Activated effector memory CD4-positive, alpha-beta T cell treated with anti-CD3 and anti-CD28 coated beads, Interleukin-2, amount 50 U/mL, for 16 hours (primary cell): Measurements from ENCODE around the gene SLC32A1.

Experiments used
- DNase-seq: peaks from one replicate; pipeline ENCODE4 v3.0.0-alpha.2; 2020

Gene SLC32A1, protein sequence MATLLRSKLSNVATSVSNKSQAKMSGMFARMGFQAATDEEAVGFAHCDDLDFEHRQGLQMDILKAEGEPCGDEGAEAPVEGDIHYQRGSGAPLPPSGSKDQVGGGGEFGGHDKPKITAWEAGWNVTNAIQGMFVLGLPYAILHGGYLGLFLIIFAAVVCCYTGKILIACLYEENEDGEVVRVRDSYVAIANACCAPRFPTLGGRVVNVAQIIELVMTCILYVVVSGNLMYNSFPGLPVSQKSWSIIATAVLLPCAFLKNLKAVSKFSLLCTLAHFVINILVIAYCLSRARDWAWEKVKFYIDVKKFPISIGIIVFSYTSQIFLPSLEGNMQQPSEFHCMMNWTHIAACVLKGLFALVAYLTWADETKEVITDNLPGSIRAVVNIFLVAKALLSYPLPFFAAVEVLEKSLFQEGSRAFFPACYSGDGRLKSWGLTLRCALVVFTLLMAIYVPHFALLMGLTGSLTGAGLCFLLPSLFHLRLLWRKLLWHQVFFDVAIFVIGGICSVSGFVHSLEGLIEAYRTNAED

DNA sequence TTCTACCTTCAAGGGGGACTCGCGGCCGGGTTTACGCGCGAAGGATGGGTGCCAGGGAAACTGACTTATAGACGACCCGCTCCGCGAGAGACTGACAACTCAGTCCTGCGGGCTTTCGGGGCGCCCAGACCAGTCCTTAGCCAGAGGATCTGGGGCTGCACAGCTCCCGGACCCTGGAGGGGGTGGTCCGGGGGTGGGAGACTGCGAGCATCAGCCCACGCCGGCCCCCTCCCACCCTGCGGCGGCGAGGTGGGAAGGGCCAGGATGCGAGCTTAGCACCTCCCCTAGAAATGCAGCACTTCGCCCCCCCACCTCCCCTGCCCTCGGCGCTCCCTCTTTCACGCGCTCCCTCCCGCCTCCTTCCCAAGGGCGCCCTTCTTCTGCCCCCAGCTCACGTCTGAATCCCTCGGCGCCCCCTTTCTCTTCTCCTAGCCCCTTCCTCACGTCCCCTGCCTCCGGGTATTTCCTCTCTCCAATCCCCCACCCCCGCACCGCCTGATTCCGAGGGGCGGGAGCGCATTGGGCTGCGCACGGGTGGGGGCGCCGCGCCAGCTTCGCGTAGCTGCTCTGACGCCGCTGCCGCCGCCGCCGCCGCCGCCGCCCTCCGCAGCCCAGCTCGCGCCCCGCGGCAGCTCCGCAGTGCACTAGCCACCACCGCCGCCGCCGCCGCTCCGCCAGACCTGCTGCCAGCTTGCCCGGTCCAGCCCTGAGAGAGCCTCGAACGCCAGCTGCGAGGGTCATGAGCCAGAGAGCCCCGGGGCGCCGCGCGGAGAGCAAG, at the start of gene SLC32A1:
SLC32A1 (plus strand) TSS at position 639 of the 778 bp plus-strand sequence. CDS start 239 bp downstream, outside the sequence.
- no peak for DNase-seq

DNA sequence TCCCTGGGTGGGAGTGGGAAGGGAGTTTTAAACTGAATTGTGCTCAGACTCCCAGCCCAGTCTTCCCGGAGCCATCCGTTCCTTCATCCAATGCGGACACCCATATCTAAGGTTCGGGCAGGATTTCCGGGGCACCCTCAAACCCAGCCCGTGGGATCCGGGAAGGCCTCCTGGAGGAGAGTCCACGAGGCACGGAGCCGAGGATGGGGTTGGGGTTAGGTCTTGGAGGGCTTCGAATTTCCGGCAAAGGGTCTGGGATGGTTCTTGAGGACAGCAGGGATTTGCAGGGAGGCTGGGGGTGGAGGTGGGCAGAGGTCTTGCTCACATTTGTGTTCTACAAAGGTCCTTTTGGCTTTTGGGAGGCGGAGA, 49.5 kb upstream of the SLC32A1 start:
- no peak for DNase-seq

DNA sequence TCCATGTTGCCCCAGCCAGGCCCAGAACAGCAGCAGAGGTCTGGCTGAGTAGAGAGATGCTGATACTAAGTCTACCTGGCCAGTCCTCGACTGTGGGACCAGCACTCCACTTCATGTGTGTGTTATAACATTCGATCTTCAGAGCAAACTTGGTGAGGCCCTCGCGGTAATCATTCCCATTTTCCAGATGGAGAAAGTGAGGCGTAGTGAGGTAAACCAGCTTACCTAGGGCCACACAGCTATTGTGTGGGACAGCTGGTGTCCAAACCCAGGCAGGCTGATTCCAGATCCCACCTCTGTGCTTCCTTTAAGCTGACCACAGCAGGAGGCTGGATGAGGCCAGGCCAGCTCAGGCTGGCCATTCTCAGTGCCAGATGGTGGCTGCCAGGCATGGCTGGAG, 47.7 kb upstream of the SLC32A1 start:
- no peak for DNase-seq

DNA sequence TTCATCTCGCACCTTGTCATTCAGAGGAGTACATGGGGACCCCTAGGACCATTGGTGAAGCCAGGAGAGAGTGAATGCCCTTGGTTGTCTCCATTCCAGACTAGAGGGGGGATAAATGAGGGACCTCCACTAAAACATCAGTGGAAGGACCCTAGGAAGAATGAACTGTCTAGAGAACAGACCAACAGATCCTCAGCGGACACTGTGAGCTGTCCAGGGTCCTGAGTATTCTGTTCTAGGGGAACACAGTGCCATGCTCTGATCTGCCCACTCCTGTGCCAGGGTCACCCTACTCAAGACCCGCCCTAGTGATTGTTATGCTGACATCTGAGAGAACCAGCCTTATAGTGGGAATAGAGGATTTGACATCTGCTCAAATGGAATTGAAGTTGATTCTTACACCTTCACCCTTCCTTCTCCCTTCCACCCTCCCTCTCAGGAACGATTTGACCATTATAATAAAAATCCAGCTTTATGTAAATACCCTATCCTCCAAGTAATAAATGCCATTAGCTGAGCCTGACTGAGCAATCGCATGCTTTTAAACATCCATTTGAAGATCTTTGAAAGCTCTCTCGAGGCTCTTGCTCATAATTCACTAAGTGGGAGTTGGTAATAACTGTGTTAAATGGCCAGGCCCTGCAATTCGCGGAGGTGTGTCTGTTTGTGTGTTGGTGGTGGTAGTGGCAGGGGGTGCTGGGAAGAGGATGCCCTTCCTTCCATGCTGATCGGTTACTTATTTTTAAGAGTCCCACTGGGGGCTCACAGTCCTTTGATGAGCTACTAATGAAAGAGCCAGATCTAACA, 43.6 kb upstream of the SLC32A1 start:
- no peak for DNase-seq

DNA sequence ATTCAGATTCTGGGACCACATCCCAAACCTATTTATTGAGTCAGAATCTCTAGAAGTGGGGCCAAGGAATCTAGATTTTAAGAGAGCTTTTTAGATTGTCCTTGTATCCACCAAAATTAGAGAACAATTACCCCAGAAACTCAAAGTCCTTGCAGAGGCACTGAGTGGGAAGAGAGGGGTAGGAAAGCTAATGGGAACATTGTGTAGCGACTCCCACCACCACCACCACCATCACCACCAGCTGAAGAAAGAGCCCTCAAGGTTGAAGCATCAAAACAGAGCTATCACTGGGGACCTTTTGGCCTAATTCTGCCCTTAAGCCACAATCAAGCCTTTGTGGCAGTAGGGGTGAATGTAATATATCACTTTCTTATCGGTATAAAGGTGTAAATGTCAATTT, 39.0 kb upstream of the SLC32A1 start:
- no peak for DNase-seq

DNA sequence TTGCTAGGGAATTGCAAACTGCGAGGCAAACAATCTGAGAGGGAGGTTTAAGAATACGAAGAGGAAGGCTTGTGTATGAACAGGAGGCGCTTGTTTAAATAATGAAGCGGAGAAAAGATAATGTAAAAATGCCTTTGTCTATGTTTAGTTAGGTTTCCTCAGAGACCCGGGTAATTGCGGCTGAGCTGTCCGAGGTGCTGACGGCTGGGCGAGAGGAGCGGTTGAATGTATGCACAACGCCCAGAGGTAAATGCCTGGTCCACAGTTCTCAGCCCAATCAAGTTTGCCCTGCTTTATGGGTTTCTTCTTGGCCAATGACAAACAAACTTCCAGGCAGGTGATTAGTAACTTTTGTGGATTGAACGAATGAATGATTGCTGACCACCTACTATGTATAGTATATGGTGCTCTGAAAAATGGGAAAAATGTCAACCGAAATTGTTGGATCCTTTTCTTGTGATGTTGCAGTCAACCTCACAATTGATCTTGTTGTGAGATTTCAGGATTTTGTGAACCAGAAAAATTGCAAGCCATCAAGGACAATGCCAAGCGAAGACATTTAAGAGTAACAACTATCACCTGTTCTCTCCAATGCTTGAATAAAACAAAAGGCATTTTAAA, 38.3 kb upstream of the SLC32A1 start:
- DNase-seq: peak; percentile 73

DNA sequence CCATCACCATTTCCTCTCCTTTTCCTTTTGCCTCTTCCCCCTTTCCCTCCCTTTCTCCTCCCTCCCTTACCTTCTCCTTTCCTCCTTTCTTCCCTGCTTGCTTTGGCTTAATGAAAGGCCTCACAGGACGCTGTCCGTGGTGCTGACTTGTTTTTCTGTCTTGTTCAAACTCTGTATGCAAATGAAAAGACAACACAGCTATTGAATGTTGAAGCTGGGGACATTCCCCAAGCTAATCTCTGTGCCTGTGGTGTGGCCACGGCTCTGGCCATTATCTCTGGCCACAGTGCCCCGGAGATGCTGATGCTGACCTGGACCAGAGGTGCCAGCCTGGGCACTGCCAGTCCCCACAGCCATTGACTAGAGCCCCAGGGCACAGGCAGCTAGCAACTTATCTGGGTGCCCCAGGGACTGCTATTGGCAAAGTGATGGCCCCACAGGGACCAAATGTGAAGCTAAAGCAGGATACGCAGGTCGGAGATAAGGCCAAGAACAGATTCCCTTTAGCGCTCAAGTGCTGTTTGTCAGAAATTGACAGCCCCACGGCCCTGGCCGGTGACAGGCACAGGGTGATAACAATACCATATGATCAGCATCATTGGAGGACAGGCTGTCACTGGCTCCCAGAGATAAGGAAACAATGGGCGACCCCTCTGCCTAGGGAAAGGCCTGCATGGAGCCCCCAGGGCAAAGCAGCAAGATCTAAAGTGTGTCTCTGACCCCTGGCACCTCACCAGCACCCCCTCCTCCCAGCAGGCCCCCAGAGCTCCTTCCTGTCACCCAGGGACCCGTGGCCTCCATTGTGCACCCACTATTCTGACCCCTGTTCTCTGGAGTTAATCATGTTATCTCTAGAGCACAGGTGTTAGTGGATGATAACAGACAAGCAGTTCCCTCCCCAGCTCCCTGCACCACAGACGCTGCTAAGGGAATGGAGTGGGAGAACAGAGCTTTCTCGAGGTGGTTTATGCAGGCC, 31.6 kb upstream of the SLC32A1 start:
- DNase-seq: peak; percentile 76

DNA sequence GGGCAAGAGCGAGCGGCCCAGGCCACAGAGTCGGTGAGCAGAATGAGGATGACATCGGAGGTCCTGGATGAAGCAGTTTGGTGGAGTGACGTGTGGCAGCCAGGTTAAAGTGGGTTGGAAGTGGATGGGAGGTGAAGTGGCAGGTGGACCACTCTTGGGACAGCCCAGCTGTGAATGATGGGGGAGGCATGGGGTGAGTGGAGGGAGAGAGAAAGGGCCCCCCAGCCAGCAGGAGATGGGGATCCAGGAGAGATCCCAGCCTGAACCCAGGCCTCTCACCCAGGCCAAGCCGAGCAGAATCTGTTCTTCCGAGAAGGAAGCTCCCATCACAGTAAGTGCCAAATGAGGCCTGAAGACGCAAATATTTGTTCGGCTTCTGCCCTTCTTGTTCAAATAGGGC, 27.0 kb upstream of the SLC32A1 start:
- DNase-seq: no peak

DNA sequence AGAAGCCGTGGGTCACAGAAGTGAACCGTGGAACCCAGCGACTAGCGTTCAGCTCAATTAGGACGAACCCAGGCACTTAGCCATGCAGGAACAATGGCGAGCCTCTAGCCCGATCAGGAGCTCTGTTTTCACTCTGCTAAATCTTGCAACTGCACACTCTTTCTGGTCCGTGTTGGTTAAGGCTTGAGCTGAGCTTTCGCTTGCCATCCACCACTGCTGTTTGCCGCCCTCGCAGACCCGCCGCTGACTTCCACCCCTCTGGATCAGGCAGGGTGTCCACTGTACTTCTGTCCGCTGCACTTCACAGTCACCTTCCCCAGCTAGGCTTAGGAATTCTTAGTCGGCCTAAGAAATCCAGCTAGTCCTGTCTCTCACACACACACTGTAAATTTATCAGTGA, 25.7 kb upstream of the SLC32A1 start:
- DNase-seq: no peak

DNA sequence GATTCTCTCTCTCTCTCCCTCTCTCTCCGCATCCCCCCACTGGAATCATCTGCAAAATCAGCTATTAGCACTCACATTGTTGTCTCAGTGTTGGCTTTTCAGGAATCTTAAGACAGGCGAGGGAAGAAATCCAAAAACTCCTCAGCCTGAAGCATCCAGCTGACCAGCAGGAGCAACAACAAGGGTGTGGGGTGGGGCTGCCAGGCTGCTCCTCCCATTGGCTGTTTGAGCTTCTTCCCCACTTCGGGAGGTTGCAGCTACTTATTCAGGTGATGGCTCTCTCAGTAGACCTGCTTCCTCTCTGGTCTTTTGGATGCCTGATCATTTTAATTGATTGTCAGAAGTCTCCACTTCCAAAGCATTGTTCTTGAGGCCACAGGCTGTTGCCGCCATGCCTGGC, 24.1 kb upstream of the SLC32A1 start:
- DNase-seq: no peak

DNA sequence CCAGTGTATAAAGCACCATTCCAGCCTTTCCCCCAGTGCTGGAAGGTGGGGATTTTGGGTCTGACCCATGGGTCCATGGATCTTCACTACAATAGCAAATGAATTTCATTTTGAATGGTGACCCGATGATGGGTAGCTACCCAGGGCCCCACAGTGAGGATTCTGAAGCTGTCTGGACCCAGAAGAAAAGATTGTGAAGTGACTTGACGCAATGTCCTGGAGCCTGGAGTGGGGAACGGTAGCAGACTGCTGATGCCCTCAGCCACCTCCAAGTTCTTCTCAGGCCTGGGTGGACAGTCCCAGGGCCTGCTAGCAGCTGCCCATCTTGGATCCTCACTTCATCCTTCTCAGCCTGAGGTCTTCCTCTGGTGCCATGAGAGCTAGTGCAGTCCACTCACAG, 23.4 kb upstream of the SLC32A1 start:
- DNase-seq: no peak

DNA sequence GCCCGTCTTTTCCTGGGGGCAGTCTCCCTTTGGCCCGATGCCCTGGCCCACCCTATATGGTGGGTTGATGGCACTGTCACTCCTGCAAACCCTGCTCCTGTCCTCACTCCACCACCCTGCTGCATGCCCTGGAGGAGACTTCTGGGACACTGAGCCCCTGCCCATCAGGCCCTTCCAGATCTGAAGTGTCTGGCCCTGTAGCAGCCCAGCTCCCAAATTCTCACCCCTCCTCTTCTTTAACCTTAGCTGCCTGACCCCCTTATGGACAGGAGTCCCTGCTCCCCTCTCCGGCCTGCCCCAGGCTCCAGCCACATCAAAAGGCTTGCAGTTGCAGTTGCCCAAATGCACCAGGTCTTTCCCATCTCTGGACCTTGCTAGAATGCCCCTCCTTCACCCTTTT, 20.8 kb upstream of the SLC32A1 start:
- DNase-seq: no peak

DNA sequence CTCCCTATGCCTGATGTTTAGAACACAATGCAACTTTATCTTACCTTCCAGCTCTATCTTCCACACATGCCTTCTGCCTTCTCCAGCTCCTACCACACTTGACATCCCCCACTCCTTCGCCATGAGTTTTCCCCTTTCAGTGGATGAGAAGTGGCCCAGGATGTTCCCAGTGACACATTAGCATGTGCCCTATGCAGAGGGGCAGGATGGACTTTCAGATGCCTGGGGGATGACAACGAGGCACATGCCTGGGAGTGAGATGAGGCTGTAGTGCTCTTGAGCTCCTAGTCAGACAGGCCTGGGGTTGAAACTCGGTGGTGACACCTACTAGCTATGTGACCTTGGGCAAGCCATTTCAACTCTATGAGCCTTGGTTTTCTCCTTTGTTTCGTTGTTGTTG, 20.1 kb upstream of the SLC32A1 start:
- DNase-seq: no peak

DNA sequence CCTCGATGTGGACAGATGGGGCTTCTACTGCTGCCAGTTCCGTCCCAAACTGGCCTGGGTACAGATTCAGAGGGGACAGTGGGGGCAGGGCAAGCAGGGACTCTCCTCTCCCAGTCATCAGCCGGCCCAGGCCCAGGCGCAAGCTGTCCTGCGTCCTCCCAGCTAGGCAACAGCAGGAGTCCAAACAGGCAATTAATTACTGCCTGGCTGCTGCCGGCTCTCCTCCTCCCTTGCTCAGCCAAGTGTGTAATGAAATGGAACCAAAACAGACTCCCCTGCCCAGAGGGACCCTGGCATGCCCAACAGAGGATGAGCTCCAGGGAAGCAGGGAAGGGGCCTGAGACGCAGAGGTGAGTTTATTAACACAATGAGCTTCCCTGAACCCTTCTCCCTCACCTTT, 17.8 kb upstream of the SLC32A1 start:
- no peak for DNase-seq

DNA sequence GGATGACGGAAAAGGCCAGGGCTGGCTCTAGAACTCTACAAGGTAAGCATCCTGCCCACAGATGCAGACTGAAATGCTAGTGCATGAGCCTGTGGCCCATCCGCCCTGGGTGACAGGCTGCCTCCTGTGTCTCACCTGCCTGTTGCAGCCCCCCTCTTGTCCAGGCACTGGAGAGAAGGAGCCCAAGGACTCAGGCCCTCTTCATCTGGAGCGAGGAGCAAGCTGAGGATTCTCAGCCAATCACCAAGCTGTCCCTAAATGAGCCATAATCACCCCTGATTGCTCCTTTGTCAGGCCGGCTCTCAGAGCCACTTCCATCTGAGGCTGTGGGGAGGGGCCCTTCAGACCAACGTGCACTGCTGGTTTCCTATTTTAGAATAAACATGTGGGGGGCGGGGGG, 10.0 kb upstream of the SLC32A1 start:
- DNase-seq: no peak

DNA sequence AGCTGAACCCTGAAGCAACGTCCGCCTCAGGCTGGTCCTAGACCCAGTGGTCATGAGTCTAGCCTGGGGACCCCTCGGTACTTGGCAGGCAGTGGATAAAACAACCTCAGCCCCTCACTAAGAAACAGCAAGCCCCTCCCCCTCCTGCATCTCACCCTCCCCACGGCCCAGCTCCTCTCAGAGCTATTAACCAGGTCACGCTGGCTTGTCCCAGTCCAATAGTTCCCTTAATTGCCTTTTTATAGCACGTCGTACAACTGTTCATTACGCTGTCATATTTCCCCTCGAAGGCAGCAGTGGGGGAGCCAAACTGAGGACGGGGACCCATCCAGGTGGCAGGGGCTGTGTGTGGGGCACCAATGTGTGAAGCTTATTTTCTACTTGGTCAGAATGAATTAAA, 8.6 kb upstream of the SLC32A1 start:
- DNase-seq: no peak

DNA sequence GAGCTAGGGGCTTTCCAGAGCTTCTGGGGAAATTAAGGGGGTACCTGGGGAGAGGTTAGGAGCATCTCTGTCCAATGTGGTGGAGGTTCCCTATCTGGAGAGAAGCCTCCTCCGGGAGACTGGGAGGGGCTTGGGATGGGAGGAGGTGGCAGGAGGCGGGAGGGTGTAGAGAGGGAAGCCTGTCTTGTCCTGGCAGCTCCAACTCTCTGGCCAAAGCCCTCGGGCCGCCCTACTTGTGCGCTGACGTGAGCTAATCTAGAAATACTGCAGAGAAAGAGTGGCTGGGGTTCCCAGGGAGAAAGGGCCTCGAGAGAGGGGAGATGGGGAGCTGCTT, 1.6 kb upstream of the SLC32A1 start:
- DNase-seq: no peak

DNA sequence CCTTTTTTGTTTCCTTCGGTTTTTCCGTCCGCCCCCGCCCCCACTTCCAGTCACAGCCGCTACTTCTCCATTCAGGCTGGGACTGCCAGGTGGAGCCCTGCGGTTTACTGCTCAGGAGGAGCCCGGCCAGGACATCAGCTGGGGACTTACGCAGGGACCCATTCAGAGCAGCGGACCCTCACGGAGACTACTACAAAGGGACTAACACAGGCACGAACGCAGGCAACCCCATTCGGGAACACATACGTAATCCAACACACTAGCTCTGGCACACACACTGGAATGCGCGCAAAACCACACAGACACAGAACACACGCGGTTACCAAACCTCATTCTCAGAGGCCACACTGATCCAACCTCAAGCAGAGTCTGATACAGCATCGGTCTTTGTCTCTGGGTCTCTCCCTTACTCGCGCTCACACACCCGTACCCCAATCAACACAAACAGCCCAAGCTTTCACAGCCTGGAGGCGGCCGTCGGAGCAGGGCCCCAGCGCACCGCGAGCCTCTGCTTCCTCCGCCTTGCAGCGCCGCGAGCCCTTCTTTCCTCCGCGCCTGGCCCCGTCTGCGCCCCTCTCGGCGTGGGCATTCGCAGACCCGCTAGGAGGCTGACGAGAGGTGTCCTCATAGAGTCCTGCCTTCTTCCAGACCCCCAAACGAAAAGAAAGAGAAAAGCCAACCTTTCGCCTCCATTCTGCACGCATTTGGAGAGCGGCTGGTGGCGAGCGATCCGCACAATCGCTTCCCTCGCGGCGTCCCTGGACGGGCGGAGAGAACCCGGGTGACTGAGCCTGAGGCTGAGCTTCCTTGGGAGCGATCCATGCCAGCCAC, 1.1 kb upstream of the SLC32A1 start:
- no peak for DNase-seq

DNA sequence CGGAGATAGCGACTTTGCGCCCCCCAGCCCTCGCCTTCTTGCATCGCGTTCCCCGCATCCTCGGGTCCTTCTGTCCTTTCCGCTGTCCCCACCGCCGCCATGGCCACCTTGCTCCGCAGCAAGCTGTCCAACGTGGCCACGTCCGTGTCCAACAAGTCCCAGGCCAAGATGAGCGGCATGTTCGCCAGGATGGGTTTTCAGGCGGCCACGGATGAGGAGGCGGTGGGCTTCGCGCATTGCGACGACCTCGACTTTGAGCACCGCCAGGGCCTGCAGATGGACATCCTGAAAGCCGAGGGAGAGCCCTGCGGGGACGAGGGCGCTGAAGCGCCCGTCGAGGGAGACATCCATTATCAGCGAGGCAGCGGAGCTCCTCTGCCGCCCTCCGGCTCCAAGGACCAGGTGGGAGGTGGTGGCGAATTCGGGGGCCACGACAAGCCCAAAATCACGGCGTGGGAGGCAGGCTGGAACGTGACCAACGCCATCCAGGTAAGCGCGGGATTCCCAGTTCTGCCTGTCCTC, 401 bp downstream of the SLC32A1 start:
- no peak for DNase-seq

DNA sequence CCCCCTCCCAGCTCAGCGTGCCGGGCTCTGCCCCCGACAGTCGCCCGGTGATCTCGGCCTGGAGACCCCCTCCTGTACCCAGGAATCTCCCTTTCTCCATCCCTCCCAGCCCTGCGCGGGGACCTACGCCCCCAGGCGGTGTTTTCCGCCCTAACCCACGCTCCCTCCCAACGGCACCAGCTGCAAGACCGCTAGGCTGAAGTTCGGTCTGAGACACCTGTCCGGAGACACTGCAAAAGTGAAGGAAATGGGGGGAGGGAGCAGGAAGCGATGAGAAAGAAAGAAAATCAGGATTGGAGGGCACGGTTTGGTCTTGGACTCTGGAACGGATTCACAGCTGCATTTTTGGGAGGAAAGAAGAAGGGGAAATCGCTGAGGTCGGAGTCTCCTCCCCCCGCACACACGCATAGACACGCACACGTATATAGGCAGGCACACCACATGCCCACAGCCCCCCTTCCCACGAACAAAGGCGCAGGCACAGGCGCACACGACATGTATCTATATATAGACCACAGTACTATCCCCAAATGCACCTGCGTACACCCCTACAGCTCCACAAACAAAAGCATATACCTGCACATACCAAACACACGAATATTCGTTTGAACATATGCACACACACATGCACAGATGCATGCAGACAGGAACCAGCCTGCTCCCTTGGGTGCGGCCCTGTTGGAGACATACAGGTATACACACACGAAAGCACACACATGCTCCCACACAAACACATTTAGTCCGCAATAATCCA, 1.0 kb downstream of the SLC32A1 start:
- no peak for DNase-seq
